GM21390 (cell line): ENCODE data around the gene MAP4K2.

Source experiments
- ATAC-seq: cut with Tn5 transposase; IDR thresholded peaks from one replicate; pipeline ENCODE4 v1.9.1; 2021; ENCODE audit not compliant: unreplicated experiment

MAP4K2 gene

DNA sequence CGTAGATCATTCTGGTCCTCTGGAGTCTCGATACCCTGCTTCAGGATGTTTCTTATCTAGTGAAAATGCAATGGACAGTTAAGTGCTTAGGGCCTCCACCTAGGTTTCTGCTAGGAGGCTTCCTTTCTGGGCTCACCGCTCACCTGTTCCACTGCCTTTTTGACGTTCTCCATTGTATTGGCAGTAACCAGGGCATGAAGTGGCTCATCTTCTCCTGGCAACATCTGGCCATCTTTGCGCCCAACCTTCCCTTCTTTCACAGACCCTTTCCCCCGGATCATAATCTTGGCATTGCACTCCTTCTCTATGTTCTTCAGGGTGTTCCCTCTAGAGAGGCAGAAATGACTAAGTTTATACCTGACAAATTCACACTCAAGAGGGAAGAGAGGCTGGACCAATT is 33.7 kb downstream of the MAP4K2 start:
- ATAC-seq = no peak

DNA sequence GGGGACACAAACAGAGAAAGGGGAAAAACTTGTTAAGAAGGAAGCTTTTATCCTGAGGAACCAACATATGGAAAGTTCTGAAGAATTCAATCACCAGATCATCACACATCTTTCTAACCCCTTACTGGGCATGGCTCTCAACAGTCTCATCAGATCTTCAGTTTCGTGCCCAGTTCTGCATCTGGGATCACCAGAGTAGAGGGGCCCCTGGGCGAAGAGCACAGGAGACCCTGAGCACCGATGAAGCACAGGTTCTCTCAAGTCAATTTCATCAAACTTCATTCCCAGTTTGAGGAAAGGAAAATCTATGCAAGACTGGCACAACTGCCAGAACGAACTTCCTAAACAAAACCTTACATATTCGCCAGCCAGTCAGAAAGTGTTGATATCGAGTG is 34.7 kb downstream of the MAP4K2 start:
- ATAC-seq = no peak

DNA sequence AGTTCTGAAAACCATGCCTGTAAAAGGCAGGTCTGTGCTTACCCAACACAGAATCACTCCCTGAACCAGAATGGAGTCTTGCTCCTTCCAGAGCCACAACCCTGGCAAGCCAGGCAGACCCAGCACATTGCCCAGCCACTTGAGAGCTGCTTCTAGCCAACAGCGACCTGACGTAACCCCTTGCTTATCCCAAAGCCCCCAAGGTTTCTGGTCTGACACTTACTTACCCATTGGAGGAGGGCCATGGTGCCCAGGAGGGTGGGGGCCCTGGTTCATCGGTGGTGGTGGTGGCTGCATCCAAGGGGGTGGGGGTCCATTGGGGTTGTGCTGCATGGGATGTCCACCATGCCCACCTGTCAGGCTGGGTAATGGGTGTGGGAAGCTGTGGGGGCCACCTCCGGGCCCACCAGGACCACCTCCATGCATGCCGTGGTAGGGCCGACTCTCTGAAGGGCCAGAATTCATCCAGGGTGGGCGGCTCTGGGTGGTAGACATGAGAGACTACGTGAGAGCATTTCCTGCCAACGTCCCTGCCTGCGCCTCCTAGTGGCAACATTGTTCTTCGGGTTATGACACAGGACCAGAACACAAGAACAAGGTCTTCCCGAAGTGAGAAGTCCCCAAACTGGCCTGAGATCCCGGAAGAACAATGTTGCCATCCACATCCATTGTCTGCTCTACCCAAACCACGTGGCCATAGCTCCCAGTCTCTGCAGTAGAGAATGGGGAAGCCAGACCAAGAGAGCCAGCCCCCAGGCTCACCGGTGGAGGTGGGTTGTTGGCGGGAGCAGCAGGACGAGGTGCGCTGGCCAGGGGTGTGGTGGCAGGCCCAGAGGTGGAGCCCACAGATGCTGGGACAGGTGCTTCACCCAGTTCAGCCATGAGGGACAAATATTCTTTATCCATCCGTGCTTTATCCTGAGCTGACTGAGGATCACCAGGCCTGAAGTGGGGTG is 35.4 kb downstream of the MAP4K2 start:
- ATAC-seq = no peak

- ATAC-seq = no peak
Observed at GRCh38 chr11:64766881-64767280, 36.1 kb downstream of the MAP4K2 start.

DNA sequence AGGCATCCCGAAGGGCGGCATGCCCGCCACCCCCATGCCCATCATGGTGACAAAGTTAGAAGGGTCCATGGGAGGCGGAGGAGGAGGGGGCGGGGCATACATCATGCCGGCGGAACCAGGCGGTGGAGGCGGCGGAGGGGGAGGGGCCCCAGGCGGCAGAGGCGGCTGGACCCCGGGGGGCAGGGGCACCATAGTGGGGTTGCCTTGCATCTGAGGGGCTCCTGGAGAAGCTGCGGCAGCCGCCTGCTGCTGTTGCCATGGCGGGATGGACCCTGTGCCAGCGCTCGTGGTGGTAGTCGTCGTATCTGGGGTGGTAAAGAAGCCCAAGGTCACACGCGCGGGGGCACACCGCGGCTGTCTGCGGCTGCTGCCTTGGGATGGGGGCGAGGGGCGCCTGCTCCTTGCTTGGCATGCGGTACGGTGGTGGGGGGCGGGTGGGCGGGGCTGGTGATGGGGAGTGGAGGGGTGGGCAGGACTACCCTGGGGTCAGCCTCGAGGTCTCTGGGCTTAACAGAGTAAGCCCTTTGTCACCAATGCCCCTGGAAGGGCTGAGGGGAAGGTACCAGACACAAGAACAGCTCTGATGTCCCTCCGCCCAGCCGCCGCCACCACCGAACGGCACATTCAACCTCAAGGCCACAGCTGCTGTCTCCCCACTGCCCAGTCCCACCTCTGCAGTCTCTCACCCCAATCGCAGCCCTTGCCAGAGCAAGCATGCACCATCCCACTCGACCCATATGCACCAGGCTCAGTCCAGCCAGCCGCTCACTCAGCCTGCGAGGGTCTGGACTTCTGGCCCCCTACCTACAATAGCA is 37.0 kb downstream of the MAP4K2 start:
- ATAC-seq = no peak

- no peak for ATAC-seq
Observed at GRCh38 chr11:64765291-64765850, 37.6 kb downstream of the MAP4K2 start.

DNA sequence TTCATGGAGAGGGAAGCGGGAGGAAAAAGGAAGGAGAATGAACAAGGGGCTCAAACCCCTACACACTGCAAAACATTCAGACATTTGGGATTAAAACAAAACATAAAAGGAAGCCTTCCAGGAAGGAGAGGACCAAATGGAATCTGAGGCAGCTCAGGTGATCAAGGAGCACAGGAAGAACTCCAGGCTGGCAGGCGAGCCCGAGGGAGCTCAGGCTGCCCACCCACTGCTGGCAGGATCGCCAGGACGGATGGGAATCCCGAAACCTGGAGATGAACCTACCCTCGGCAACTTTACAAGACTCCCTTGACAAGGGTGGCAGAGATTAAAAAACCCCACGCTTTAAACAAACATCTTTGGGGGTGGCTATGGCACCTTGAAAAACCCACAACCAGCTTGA is 38.3 kb downstream of the MAP4K2 start:
- no peak for ATAC-seq

DNA sequence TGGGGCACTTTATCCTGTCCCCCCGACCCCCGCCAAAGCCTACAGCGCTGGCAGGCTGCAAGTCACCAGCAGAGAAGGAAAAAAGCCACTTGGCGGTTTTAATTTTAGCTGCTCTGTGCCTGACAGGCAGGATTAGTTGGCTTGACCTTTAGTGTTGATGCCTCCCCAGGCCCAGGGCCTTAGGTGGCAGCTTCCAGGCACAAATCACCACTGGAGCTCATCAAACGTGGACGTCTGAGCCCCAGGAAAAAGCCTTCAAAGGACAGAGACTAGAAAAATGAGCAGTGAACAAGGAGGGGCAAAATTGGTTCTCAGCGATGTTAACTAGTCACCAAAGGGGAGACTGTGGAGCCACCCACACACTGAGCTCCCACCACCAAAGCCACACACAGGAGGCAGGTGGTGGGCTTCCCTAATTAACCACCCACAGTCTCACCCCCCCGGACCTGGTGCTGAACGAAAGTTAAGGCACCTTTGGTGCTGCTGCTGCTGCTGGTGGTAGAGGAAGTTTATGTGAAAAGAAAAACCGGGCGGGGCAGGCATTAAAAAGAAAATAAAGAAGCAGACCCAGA is 38.9 kb downstream of the MAP4K2 start:
- ATAC-seq = no peak

DNA sequence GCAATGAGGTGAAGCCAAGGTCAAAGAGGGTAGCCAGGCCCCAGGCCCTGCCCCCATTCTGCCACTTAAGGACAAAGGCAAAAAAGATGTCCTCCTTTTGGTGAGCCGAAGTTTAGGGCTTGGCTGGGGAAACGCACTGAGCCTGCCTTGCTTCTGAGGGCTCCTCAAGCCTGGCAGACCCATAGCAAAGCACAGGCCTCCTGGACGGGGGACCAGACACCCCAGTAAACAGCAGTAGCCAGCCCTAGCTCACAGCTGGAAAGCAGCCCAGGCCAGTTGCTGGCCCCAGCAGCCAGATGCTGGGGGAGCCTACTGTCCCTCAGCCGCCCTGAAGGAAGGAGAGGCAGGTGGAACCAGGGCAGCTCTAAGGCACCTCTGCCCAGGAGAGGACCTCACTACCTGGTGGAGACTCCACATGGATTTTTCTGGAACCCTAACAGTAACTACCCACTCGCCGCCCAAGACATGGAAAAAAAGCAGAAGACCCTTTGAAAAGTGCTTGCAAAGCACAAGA is 39.4 kb downstream of the MAP4K2 start:
- no peak for ATAC-seq

GRCh38 chr11:64762674-64763525 is 40.1 kb downstream of the MAP4K2 start:
- no peak for ATAC-seq

GRCh38 chr11:64762277-64762673 is 40.7 kb downstream of the MAP4K2 start:
- no peak for ATAC-seq

DNA sequence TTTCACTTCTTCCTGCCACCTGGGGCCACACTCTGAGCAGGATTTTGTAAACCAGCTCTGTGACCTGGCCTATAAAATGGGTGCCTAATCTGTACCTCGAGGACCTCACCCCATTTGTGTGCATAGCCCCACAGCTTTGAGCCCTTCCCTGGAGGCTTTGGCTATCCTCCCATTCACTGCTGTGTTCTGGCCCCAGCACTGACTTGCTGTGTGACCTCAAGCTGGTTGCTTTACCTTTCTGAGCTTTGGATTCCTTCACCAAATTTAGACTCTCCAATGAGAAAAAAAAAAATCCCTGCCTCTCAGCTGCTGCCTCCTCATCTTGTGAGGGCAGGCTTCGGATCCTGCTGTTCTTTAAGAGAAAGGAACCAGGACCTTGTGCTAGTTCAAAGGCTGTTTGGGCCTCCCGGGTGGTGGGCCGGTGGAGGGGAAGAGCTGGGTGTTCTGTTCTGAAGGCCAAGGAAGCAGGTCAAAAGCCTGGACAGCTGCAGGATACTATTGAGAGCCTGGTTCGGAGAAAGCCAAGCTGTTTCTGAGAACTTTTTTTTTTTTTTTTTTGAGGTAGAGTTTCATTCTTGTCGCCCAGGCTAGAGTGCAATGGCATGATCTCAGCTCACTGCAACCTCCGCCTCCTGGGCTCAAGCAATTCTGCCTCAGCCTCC is 42.1 kb downstream of the MAP4K2 start:
- no peak for ATAC-seq

- ATAC-seq = no peak
Observed at GRCh38 chr11:64759722-64760719, 43.0 kb downstream of the MAP4K2 start, which contains the start of gene PYGM. Gene PYGM, minus strand, starts transcription at chr11:64759974. Its CDS starts 76 bp downstream, at chr11:64759898.

DNA sequence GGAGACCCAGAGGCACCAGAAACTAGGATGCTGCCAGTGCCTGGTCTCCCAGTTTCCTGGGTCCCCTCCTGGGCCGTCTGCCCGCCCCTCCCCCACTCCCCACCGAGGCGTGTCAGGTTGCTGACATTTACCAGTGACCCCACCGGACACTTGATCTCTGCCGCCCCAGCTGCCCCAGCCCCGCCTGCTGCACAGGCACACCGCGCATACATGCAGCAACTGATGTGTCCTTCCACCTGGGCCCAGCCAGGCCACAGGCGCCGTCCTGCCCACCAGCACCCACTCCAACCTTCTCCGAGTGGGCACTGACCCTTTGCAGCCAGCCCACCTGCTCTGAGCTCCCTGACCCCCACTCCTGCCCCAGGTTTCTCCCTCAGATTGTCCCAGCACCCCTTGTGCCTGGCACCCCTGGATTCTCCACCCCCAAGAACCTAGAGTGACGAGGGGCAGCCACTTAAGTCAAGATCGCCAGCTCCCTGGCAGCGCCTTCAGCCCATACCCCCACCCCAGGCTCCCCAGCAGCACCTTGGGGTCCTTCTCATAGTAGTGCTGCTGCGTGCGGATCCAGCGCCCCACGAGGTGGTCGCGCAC is 43.8 kb downstream of the MAP4K2 start:
- ATAC-seq = no peak

DNA sequence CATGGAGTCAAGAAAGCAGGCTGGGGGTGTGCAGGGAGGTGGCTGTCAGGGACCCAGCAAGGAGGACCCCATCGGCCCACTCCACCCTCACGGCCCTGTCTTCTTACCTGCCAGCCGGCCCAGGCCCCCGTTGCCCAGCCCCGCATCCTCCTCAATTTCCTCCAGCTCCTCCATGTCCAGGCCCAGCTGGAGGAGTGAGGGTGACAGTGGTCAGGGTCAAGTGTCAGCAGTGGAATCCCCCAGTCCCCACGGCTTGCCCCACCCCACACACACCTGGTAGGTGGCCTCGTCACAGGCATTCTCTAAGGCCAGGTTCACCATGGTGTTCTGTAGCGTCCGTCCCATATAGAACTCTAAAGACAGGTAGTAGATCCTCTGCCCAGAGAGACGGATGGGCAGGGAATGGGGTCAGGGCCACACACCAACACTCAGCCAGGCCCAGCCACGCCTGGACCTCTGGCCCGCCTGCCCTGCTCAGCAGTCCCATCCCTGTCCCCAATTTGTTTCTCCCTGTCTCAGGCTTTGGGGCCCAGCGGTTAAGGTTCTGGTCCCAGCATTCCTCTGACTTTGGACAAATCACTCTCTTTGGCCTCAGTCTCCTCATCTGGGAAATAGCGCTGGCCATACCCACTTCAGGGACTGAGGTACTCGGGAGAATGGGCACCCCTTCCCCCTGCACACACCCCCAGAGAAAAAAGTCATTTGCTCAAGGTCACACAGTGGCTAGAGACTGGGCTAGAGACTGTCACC is 44.5 kb downstream of the MAP4K2 start:
- ATAC-seq = no peak

- ATAC-seq = no peak
Observed at GRCh38 chr11:64757549-64758329, 45.3 kb downstream of the MAP4K2 start.
